Measurements from ENCODE around the gene GRK3.

DNA sequence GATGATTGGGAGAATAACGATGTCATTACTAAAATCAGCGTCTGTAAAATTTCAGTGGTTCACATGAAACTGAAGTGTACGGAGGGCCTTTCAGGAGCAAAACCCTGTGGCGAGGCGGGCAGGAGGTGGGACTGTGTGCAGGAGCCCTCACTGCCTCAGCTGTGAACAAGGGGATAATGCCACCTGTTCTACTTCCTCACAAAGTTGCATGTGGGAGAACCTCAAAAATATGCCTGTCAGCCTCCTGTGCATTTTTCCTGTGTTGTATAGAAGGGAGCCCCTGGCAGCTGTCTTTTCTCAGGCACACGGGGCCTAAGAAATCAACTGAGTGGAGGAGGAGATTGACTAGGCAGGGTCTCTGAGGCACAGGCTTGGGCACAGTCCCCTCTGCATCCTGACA is 134.5 kb downstream of the GRK3 start:
- TF ChIP-seq CTCF (IDR thresholded peaks at IDR 0.05; ENCODE audit: low read depth, low read length, poor library complexity, severe bottlenecking) (no peak), EZH2phosphoT487 (IDR thresholded peaks at IDR 0.05; ENCODE audit: borderline replicate concordance, low read length) (no peak)

All from DOHH2 (cell line).